HTERT RPE-1 (cell line): ENCODE measurements around the gene GGCT.
"Not testable (repeated sequence)": the region's sequence is repeated elsewhere in the genome, so short reads cannot be mapped to it uniquely, and the experiment has no call there.

ENCODE experiments used
- in situ Hi-C: fragments of 300-500 bp; cut with MboI; formaldehyde crosslinking; loops from 4 replicates; pipeline ENCODE4 v1.14.3; 2020; ENCODE audit warnings: low sequenced_read_pairs

GGCT gene

DNA sequence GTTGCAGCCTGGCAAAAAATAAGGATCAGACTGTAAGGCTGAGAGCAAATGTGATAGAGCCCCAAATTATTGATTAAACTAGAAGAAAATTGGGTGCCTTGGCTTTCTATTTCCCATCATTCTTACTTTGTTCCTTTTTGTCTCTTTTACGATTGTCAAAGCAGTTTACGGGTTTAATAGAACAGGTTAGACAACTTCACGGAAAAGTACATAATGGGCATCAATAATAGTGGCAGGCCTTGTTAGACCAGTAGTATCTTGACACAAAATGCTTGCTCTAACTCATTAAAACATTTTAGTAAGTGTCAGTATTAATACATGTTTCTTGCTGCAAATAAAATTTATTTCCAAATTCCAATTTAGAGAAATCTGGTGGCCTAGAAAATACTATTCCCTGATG, 14.5 kb upstream of the GGCT start:
- in situ Hi-C loops, result no loop called here

GRCh38 chr7:30515761-30516160, 11.1 kb upstream of the GGCT start:
- in situ Hi-C loops, result no loop called here

DNA sequence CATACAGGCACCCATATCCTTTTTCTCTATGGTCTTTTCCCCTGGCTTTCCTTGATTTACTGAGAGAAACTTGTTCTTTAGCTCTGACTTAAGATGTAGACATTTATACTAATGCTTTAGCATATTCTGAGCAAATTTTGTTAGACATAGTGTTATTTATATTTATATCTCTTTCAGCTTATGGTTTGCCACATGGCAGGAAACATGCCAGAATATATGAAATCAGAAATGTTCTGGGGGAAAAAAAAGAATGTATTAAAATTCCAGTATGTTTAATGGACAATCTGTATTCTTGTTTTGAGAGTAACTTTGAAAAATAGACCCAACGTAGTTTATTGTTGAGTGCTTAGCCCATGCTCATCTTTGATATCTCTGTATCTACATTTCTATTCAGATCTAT, 10.1 kb upstream of the GGCT start:
- in situ Hi-C loops, result no loop called here

- in situ Hi-C loops, result no loop called here
These were observed 9.5 kb upstream of the GGCT start for GRCh38 chr7:30514177-30514576.

DNA sequence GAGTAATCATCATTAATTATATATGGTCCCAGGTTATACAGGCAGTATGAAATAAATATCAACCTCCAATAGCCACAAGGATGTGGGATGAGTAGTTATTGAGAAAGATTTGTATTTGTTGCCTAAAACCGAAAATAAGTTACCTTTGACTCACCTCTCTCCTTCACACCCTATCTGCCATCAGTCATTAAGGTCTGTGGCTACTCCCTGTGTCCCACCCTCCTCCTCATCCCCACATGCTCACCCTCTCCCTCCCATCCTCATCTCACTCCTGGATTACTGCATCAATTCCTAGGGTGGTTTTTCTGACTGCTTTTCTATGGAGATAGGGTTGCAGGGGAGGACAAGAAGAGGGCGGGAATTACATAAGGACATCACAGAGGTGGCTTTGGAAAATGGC, 9.1 kb upstream of the GGCT start:
- in situ Hi-C loops, result no loop called here

GRCh38 chr7:30511973-30512662, 7.5 kb upstream of the GGCT start:
- in situ Hi-C loops, result no loop called here

DNA sequence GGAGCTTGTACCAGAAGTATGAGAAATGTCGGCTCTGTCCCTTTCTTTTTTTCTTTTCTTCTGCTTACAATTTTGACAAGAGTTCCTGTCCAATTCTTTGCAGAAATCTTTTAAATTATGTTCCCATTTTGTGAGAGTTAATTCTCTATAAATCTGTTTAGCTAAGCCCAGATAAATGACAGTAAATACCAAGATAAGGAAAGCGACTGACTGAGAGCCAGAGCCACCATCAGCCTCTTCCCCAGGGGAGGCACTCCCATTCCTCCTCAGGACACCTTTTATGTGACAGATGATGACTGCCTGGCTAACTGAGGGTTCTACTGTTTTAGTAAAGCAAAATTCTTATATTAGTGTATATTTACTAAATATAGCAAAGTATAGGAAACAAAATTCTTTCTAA, 6.9 kb upstream of the GGCT start:
- in situ Hi-C loops, result no loop called here

DNA sequence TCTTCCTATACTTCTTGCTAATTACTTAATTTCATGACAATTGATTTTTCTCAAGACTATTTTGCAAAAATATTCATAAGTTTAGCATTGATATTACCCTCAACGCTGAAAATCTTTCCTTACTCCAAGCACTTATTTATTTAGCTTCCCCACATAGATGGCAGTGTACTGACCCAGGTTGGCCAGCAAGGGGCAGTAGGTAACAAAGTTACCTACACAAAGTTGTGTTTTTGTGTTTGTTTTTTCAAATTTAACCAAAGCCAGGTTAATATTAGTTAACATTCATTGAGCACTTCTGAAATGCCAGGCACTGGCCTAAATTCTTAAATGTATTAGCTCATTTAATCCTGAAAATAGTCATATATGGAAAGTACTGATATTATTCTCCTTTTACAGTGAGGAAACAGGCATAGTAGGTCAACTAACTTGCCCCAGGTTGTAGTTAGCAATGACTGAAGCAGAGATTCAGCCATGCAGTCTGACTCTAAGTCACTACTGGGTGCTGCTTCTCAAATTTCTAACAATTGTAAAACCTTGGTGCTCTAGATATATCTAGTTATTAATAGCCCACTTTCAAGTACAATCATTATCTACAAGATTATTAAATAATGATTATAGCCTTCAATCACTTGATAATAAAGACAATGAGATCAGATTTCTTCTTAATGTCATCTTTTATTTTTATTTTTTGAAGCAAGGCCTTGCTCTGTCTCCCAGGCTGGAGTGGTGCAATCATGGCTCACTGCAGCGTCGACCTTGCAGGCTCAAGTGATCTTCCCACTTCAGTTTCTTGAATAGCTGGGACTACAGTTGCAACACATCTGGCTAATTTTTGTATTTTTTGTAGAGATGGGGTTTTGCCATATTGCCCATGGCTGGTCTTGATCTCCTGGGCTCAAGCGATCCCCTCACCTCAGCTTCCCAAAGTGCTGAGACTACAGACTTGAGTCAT, 5.8 kb upstream of the GGCT start:
- in situ Hi-C loops, result no loop called here

- in situ Hi-C loops, result not testable (repeated sequence)
These were observed 4.7 kb upstream of the GGCT start for GRCh38 chr7:30509171-30509857.

DNA sequence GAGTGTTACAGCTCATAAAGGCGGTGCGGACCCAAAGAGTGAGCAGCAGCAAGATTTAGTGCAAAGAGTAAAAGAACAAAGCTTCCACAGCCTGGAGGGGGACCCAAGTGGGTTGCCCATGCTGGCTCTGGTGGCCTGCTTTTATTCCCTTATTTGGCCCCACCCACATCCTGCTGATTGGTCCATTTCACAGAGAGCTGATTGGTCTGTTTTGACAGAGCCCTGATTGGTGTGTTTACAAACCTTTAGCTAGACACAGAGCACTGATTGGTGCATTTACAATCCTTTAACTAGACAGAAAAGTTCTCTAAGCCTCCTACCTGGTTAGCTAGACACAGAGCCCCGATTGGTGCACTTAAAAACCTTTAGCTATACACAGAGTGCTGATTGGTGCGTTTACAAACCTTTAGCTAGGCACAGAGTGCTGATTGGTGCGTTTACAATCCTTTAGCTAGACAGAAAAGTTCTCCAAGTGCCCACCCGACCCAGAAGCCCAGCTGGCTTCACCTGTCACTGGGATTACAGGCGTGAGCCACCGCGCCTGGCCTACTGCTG, 2.8 kb upstream of the GGCT start:
- in situ Hi-C loops, result not testable (repeated sequence)

- in situ Hi-C loops, result no loop called here
These were observed 607 bp upstream of the GGCT start for GRCh38 chr7:30505174-30505697.

DNA sequence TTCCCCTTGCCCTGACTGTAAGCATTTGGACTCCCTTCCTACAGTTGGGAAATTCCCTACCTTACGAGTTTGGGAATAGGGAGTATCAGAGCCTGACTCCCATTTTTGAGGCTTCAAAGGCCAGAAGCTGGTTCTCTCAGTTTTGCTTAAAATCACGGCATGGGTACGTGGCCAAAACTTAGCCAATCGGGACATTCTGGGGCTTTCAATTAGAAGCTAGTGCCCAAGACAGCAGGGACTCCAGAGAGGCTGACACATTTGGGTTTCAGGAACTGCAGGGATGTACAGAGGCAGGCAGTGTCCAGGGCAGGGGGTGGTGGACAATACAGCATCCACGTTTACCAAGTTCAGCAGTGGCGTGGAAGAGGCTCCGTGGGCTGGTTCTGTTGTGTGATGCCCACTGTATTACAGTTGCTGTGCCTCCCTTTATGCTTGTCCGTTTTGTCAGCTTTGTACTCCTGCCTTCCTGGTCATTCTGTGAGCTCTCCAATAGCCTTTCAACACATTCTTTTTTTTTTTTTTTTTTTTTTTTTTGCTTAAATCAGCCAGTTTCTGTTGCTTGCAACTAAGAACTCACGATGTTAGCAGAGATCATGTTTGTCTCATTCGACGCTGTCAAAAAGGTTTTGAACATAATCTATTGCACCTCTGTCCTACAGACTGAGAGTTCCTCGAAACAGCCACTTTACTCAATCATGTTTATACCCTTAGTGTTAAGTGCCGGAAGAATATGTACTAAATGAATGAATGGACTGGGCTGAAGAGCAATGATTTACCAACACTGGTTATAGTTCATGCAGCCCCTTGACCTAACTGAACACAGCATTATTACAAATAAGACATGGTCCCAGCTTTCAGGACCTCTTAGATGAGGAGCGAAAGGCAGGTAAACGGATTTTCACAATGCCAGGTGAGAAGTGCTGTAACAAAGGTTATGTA, 1.1 kb downstream of the GGCT start:
- in situ Hi-C loops, result no loop called here

GRCh38 chr7:30502470-30503251, 2.0 kb downstream of the GGCT start:
- in situ Hi-C loops, result no loop called here

DNA sequence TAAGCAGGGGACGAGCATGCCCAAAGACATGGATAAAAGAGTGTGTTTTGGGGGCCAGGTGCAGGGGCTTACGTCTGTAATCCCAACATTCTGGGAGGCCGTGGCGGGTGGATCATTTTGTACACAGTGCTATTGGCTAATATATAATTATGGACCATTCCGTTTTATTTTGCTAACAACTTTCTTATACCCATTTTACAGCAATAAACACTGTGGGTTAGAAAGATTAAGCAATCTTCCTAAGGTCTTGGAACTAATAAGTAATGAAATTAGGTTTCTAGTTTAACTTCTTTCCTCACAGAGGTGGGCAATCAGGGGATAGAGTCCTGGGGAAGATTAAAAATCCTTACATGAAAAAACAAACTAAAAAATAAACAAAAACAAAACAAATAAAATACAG, 3.4 kb downstream of the GGCT start:
- in situ Hi-C loops, result no loop called here

- in situ Hi-C loops, result no loop called here
These were observed 11.4 kb downstream of the GGCT start for GRCh38 chr7:30493228-30493627.

DNA sequence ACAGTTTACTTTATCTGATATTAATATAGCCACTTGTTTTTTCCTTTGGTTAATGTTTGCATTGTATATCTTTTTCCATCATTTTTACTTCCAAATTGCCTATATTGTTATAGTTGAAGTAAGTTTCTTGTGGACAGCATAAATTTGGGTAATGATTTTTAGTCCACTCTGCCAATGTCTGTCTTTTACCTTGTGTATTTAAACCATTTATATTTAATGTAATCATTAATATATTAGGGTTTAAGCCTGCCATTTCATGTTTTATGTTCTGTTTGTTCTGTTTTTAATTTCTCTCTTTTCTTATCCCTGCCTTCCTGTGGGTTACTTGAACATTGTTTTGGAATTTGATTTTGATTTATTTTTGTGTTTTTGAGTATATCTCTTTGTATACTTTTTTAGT, 13.2 kb downstream of the GGCT start:
- in situ Hi-C loops, result no loop called here

DNA sequence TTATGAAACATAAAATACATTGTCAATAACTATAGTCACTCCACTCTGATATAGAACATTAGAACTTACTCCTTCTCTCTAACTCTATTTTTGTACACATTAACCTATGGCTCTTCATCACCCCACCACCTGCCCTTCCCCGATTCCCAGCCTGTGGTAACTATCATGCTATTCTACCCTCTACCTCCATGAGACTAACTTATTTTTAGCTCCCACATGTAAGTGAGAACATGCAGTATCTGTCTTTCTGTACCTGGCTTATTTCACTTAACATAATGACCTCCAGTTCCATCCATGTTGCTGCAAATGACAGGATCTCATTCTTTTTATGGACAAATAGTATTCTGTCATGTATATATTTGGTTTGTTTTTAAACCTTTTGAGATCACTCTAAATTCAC, 17.3 kb downstream of the GGCT start:
- in situ Hi-C loops, result no loop called here

- in situ Hi-C loops, result no loop called here
These were observed 19.0 kb downstream of the GGCT start for GRCh38 chr7:30485667-30486066.

DNA sequence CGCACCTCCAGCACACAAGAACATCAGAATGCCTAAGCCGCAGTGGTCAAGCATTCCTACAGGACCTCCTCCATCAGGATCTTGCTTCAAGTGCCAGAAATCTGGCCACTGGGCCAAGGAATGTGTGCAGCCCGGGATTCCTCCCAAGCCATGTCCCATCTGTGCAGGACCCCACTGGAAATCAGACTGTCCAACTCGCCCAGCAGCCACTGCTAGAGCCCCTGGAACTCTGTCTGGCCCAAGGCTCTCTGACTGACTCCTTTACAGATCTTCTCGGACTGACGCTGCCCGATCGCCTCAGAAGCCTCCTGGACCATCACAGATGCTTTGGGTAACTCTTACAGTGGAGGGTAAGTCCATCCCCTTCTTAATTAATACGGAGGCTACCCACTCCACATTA, 23.2 kb downstream of the GGCT start:
- in situ Hi-C loops, result not testable (repeated sequence)
